T-helper 22 cell (primary cell): ENCODE measurements around the gene DDX60.
"Not testable (repeated sequence)": the region's sequence is repeated elsewhere in the genome, so short reads cannot be mapped to it uniquely, and the experiment has no call there.

Experiments
- DNase-seq: peaks from one replicate; pipeline ENCODE4 v3.0.0-alpha.2; 2020; ENCODE audit warnings: low read depth

The DDX60 gene

GRCh38 chr4:168303430-168303829, 15.1 kb downstream of the DDX60 start:
- not testable (repeated sequence) for DNase-seq

DNA sequence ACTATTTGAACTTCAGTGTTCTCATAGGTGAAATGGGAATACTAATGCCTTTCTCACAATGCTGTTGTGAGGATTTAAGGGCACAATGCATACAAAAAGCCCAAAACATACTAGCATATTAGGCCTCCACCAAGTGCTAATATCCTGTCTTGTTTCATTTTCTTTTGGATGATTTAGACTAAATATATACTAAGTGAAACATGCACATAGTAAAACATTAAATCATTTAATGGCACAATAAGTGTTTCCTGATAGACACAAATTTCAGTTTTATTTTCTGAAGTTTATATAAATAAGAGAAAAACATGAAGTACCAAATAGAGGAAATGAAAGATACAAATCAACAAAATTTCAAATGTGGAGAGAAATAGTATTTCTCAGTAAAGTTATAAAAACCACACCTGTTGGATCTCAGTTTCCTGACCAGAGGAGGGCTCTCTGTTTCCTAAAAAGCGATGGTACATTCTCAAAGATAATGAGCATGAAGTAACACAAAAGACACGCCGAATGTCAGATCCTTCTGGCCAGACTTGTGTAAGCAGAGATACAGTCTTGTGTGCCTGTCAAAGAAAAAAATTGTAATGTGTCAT, 25.1 kb downstream of the DDX60 start:
- no peak for DNase-seq

GRCh38 chr4:168291242-168291641, 27.3 kb downstream of the DDX60 start:
- DNase-seq = no peak

DNA sequence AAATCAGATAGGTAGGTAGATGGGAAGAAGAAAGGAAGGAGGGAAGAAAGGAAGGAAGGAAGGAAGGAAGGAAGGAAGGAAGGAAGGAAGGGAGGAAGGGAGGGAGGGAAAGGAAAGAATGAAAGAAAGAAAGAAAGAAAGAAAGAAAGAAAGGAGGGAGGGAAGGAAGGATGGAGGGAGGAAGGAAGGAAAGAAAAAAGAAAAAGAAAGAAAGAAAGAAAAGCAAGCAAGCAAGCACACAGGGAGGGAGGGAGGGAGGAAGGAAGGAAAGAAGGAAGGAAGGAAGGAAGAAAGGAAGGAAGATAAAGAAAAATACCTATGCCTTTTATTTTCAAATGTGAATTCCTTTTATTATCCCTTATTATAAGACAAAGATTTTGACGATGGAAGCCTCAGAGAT, 32.7 kb downstream of the DDX60 start:
- not testable (repeated sequence) for DNase-seq

DNA sequence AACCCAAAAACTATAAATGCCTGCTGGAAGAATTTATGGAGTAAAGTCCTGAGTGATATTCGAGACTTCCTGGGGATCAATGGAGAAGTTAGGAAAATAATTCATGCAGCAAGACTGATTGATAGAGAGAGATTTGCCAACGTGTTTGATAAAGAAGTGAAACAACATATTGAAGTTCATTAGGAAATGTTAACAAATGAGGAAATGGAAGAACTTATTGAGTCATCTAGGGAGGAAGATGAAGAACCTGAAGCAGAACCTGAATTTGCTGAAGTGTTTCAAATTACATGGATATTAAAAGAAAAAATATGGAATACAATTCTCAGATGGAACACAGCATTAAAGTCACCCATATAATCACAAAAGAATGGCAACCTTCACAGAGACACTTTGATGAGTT, 39.0 kb downstream of the DDX60 start:
- no peak for DNase-seq

DNA sequence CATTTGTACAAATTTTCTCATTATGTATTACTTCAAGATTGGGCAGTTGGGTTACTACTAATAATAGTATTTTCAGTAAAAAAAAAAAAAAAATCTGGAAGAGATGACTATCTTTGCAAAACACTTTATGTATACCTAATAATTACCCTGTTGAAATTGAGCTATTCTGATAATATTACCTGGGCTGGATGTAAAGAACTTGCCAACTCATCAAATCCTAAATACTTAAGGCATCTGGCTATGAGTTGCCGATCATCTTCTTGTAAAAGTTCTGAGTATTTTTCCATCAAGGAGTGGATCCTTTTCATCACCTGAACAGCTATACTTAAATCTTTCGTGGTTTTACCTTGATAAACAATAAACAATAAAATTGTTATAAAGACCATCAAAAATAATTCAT, 42.7 kb downstream of the DDX60 start:
- DNase-seq = no peak

DNA sequence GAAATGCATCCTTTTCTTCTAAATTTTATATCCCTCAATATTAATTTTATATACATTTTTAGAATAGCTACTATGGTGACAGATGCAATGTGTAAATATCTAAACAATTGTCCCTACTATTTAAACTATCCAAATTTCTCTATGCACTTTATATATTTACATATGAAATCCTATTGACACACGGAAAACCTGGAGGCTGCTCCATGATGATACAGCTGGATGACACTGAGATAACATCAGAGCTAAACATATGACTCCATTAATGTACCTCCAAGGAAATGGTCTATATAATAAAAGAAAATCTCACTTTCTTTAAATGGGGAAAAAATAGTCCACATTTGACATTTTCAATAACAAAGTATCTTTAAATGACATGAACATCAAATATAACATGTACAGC, 43.7 kb downstream of the DDX60 start:
- no peak for DNase-seq

- no peak for DNase-seq
Measured at GRCh38 chr4:168273838-168274237, 44.7 kb downstream of the DDX60 start.

DNA sequence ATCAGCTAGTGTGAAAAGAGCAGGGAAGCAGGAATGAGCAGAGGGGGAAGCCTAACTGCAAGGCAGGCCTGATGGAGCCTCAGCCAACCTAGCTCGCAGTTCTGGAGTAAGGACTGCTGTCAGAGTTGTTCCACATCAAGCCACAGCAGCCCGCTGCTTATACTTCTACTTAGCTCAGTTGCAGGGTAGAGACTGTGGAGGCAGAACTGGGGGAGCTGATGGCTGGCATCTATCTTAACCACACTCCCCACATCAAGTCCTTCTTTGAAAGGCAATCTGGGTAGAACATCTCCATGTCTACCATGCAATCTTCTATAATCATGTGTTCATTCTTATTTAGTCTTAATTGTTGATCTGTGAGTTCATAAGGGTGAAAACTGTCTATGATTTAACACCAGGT, 46.1 kb downstream of the DDX60 start:
- DNase-seq = no peak

- no peak for DNase-seq
Measured at GRCh38 chr4:168269896-168270295, 48.7 kb downstream of the DDX60 start.

- no peak for DNase-seq
Measured at GRCh38 chr4:168265327-168265726, 53.2 kb downstream of the DDX60 start.

- DNase-seq = no peak
Measured at GRCh38 chr4:168264903-168265302, 53.6 kb downstream of the DDX60 start.

GRCh38 chr4:168263039-168263438, 55.5 kb downstream of the DDX60 start:
- no peak for DNase-seq

DNA sequence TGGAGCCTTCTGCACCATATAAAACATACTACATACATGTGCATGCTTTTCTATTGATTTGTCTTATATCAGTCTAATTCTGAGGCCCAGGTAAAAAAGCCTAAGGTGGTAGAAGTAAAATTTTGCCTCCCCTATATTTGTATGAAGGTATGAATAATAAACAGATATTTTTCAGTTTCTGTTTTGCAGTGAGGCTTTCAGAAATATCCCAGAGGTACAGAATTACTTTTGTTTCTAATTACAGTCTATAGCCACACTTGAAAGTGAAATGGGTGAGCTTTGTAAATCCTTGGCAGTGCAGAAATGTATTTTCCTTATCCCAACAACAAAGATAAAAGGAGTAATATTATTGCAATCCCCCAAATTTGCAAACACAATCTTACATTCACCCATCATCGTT, 59.5 kb downstream of the DDX60 start:
- no peak for DNase-seq

DNA sequence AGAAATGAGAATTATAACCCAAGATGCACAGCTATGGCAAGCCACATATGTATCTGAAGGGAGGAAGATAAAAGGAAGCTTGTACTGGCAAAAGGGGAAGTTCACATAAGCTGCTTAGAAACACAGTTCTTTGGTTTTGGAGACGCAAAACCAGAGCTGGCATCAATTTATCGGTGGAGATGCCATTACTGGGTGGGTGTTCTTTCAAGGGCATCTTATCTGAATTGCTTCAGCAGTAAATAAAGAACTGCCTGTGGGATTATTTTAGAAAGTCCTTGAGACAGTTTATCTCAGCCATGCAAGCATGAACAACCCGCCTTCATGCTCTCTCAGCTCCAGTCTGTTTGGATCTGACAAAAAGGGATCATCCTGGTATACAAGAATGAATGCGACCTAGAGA, 60.8 kb downstream of the DDX60 start:
- DNase-seq = no peak

- no peak for DNase-seq
Measured at GRCh38 chr4:168248176-168248710, 70.3 kb downstream of the DDX60 start.

- no peak for DNase-seq
Measured at GRCh38 chr4:168247603-168248002, 70.9 kb downstream of the DDX60 start.

DNA sequence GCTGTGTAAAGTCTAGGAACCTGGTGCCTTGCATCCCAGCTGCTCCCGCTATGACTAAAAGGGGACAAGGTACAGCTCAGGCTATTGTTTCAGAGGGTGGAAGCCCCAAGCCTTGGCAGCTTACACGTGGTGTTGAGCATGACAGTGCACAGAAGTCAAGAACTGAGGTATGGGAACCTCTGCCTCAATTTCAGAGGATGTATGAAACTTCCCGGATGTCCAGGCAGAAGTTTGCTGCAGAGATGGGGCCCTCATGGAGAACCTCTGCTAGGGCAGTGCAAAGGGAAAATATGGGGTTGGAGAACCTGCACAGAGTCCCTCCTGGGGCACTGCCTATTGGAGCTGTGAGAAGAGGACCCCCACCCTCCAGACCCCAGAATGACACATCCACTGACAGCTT, 76.6 kb downstream of the DDX60 start:
- no peak for DNase-seq

- DNase-seq = no peak
Measured at GRCh38 chr4:168240821-168241220, 77.7 kb downstream of the DDX60 start.

DNA sequence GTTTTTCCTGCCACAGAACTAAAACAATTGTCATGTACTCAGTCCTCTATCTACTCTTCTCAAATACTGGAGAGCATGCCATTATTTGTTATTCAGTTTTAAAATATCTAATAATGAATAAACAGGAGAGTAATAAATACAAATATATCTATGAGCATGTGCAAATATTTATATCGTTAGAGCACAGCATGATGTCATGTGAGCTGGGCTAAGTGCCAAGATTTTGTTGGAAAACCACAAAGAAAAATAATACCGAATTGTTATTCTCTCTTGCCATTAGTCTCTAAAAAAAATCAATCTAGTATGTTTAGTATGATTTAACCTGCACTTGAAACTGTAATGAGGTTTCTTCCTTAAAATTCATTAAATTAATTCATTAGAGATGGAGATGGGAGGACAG, 97.3 kb downstream of the DDX60 start:
- DNase-seq = no peak

DNA sequence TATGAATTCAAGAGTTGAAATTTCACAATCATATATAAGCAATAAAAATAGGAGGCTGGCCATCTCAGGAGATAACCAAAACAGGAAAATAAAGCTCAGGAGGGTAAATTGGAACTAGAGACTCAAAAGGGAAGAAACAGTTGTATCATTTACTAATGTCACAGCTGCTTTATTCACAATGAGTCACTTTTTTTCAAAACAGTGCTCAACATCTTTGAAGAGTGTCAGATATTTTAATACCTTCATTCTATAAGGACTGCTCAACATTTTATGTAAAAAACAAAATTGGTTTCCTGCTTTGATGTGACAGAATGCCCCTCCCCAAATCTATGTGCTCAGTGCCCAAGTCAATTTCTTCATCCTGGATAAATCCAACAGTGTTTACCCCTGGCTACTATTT, 97.7 kb downstream of the DDX60 start:
- DNase-seq = no peak

- no peak for DNase-seq
Measured at GRCh38 chr4:168218645-168219044, 99.9 kb downstream of the DDX60 start.

GRCh38 chr4:168213511-168213910, 105.0 kb downstream of the DDX60 start:
- DNase-seq = not testable (repeated sequence)

- DNase-seq = no peak
Measured at GRCh38 chr4:168212656-168213055, 105.9 kb downstream of the DDX60 start.
